Measurements from ENCODE around the gene NEUROD2. TPM values are rescaled to one million over a fixed set of nuclear protein-coding genes. Genes with fewer than 3 reads are reported as not detected.

Gene NEUROD2
- total and polyA plus RNA-seq, 2 of the 13 experiments (the other 11 are each of a cell fraction or from before 2014, with no cell fraction given) = not detected

GRCh38 chr17:39636927-39637736 is 29.4 kb upstream of the NEUROD2 start, which contains the start of gene STARD3 (continued):
- TF ChIP-seq MYPOP (CRISPR knock-in tag; IDR thresholded peaks at IDR 0.05) = peak; percentile 68; the same call in 1 of the 2 replicates
- TF ChIP-seq MAF1 (CRISPR knock-in tag; IDR thresholded peaks at IDR 0.05; ENCODE audit: borderline replicate concordance) = peak; percentile 72; the same call in 1 of the 2 replicates
- peak; percentile 48; the same call in 1 of the 2 replicates for TF ChIP-seq HDAC2 (CRISPR knock-in tag; IDR thresholded peaks at IDR 0.05)
- TF ChIP-seq FOXM1 (CRISPR knock-in tag; IDR thresholded peaks at IDR 0.05) = 0 out of 2 replicates have a peak, but pooled peaks have one; percentile 26
- peak; percentile 91 for TF ChIP-seq ZNF670 (CRISPR knock-in tag; IDR thresholded peaks at IDR 0.05; ENCODE audit: borderline replicate concordance)
- no peak; the same call in 1 of the 2 replicates for TF ChIP-seq THAP8 (CRISPR knock-in tag; IDR thresholded peaks at IDR 0.05; ENCODE audit: borderline replicate concordance)
- TF ChIP-seq BATF2 (CRISPR knock-in tag; IDR thresholded peaks at IDR 0.05) = no peak
- peak; percentile 63 for TF ChIP-seq MED8 (CRISPR knock-in tag; IDR thresholded peaks at IDR 0.05; ENCODE audit: insufficient replicate concordance)
- TF ChIP-seq ZNF841 (CRISPR knock-in tag; IDR thresholded peaks at IDR 0.05; ENCODE audit: borderline replicate concordance) = no peak
- no peak for TF ChIP-seq HOXA7 (CRISPR knock-in tag; IDR thresholded peaks at IDR 0.05)
- TF ChIP-seq E2F5 (CRISPR knock-in tag; conservative IDR thresholded peaks at IDR 0.05) = 0 out of 2 replicates have a peak, but pooled peaks have one; percentile 21
- no peak for TF ChIP-seq MTA3 (CRISPR knock-in tag; IDR thresholded peaks at IDR 0.05)
- TF ChIP-seq ZNF598 (CRISPR knock-in tag; IDR thresholded peaks at IDR 0.05; ENCODE audit: borderline replicate concordance) = no peak; the same call in 1 of the 2 replicates
- TF ChIP-seq ATF4 (CRISPR knock-in tag; IDR thresholded peaks at IDR 0.05) = no peak
- TF ChIP-seq HIC2 (CRISPR knock-in tag; IDR thresholded peaks at IDR 0.05; ENCODE audit: low read depth) = no peak
- TF ChIP-seq ZSCAN25 (CRISPR knock-in tag; IDR thresholded peaks at IDR 0.05) = peak; percentile 74; the same call in 1 of the 2 replicates

All from HepG2 (cell line).